CD4-positive, alpha-beta T cell (primary cell): Measurements from ENCODE around the gene MDP1. TPM values are rescaled to one million over a fixed set of nuclear protein-coding genes. Genes with fewer than 3 reads are reported as not detected.

ENCODE experiments used
- ATAC-seq: fragments of 200-7000 bp; cut with Tn5 transposase; one replicate; pipeline ENCODE4 v1.10.0; 2022; ENCODE audit warnings: mild to moderate bottlenecking; ENCODE audit not compliant: poor library complexity
- CTCF ChIA-PET: fragments of 350-600 bp; sonication (Branson Sonifier 250); formaldehyde crosslinking; loops from one replicate; lab custom pipeline; 2021; ENCODE audit warnings: antibody characterized with exemption, inconsistent platforms; lab: Charles Lee
- POLR2A ChIA-PET: fragments of 350-600 bp; sonication (Branson Sonifier 250); formaldehyde crosslinking; loops from one replicate; lab custom pipeline; 2021; ENCODE audit warnings: antibody characterized with exemption, inconsistent platforms; lab: Charles Lee
- DNase-seq, 14 experiments: peaks; one replicate each; pipeline ENCODE4 v3.0.0-alpha.2; 2013 to 2020; ENCODE audit warnings: mixed read lengths in 2 of 14
- H3K27ac ChIP-seq, 2 donors: one replicate each; pipeline versions ENCODE4 v1.5.1 to v1.7.0; 2013; ENCODE audit warnings: low read length in 2 of 2, low read depth in 1 of 2, mild to moderate bottlenecking in 1 of 2
- H3K27me3 ChIP-seq, 2 experiments: 1 replicate in 1 of 2; 2 replicates in 1 of 2; pipeline versions ENCODE4 v1.6.1 to v1.7.0; 2013; ENCODE audit warnings: low read length in 2 of 2, control low read depth in 1 of 2, mild to moderate bottlenecking in 1 of 2, moderate library complexity in 1 of 2; ENCODE audit not compliant: insufficient read depth in 2 of 2, control insufficient read depth in 1 of 2
- H3K36me3 ChIP-seq: one replicate; pipeline ENCODE4 v1.6.1; 2013; ENCODE audit warnings: low read length, control low read depth; ENCODE audit not compliant: insufficient read depth
- H3K4me1 ChIP-seq: one replicate; pipeline ENCODE4 v1.6.1; 2013; ENCODE audit warnings: low read length, control low read depth; ENCODE audit not compliant: insufficient read depth
- H3K4me3 ChIP-seq: one replicate; pipeline ENCODE4 v1.5.1; 2013; ENCODE audit warnings: mild to moderate bottlenecking, low read length, moderate library complexity
- H3K9me3 ChIP-seq, 2 experiments: 1 replicate in 1 of 2; 2 replicates in 1 of 2; pipeline versions ENCODE4 v1.6.1 to v1.7.0; 2013; ENCODE audit warnings: low read length in 2 of 2, mild to moderate bottlenecking in 2 of 2, control low read depth in 1 of 2, moderate library complexity in 1 of 2; ENCODE audit not compliant: control insufficient read depth in 1 of 2, insufficient read depth in 1 of 2
- H3K27ac Mint-ChIP-seq: one replicate; pipeline ENCODE4 v1.8.0; 2020; ENCODE audit warnings: mixed read lengths
- H3K27me3 Mint-ChIP-seq: one replicate; pipeline ENCODE4 v1.8.0; 2021; ENCODE audit warnings: mixed read lengths
- H3K36me3 Mint-ChIP-seq: one replicate; pipeline ENCODE4 v1.8.0; 2021; ENCODE audit warnings: low read depth, mixed read lengths
- H3K4me1 Mint-ChIP-seq: one replicate; pipeline ENCODE4 v1.8.0; 2021; ENCODE audit warnings: low read depth, mixed read lengths
- H3K4me3 Mint-ChIP-seq: one replicate; pipeline ENCODE4 v1.8.0; 2020; ENCODE audit warnings: mild to moderate bottlenecking, mixed read lengths
- H3K9me3 Mint-ChIP-seq: one replicate; pipeline ENCODE4 v1.8.0; 2020; ENCODE audit warnings: mixed read lengths
- intact Hi-C, 2 experiments: fragments of 100-400 bp; cut with DNase I in 1 of 2; cut with micrococcal nuclease in 1 of 2; formaldehyde crosslinking; loops; one replicate each; pipeline versions ENCODE4 v1.15.1 to v1.9.0; 2023 to 2025; cut with DNase I, micrococcal nuclease
- total RNA-seq, 174 experiments: library from RNA in 2 of 174; stranded (reverse) in 2 of 174; gene quantifications; one replicate each; pipeline ENCODE4 v1.2.3 and lab custom pipeline; 2021 to 2026
- TF ChIP-seq, protein P1 (sequence below): fragments of 200-600 bp; IDR thresholded peaks from one replicate; pipeline ENCODE4 v1.8.0; 2022; ENCODE audit warnings: antibody characterized with exemption, mild to moderate bottlenecking

The MDP1 gene
- total RNA-seq, 2 experiments from 2014 or later, result 3.2 to 3.7 TPM

GRCh38 chr14:24178399-24179178 lies 37.3 kb downstream of the MDP1 start:
- peaks cover 78% of the 10 kb centered on the region for H3K36me3 ChIP-seq
- peaks cover 7% of the 10 kb centered on the region for H3K4me1 Mint-ChIP-seq
- H3K4me1 ChIP-seq, result peaks cover 3% of the 10 kb centered on the region
- ATAC-seq, result no peak
- no peaks in the 10 kb centered on the region for H3K9me3 ChIP-seq
- H3K27me3 ChIP-seq, result no peaks in the 10 kb centered on the region
- H3K4me3 ChIP-seq, result no peak overlapping the region
- ChIA-PET CTCF (interaction anchor here (1.0 kb wide), 1 partner anchor 37 kb away, joined by 3 read pairs; the partner anchor contains the start of gene MDP1), POLR2A (interaction anchor here (0.9 to 1.8 kb wide), 2 partner anchors 10 to 17 kb away, joined by 3 to 4 read pairs; partner anchors contain the start of genes IPO4 and IRF9)
- no peaks in the 10 kb centered on the region for H3K27me3 Mint-ChIP-seq
- H3K27ac ChIP-seq, result no peak overlapping the region
- H3K27ac Mint-ChIP-seq, result peak overlapping the region; percentile 47
- peaks cover 77% of the 10 kb centered on the region for H3K36me3 Mint-ChIP-seq
- no peaks in the 10 kb centered on the region for H3K9me3 Mint-ChIP-seq
- no peak overlapping the region for H3K4me3 Mint-ChIP-seq
- TF ChIP-seq, protein P1, sequence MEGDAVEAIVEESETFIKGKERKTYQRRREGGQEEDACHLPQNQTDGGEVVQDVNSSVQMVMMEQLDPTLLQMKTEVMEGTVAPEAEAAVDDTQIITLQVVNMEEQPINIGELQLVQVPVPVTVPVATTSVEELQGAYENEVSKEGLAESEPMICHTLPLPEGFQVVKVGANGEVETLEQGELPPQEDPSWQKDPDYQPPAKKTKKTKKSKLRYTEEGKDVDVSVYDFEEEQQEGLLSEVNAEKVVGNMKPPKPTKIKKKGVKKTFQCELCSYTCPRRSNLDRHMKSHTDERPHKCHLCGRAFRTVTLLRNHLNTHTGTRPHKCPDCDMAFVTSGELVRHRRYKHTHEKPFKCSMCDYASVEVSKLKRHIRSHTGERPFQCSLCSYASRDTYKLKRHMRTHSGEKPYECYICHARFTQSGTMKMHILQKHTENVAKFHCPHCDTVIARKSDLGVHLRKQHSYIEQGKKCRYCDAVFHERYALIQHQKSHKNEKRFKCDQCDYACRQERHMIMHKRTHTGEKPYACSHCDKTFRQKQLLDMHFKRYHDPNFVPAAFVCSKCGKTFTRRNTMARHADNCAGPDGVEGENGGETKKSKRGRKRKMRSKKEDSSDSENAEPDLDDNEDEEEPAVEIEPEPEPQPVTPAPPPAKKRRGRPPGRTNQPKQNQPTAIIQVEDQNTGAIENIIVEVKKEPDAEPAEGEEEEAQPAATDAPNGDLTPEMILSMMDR, result no peak
- intact Hi-C loops, result no loop called here
- no peak for DNase-seq

DNA sequence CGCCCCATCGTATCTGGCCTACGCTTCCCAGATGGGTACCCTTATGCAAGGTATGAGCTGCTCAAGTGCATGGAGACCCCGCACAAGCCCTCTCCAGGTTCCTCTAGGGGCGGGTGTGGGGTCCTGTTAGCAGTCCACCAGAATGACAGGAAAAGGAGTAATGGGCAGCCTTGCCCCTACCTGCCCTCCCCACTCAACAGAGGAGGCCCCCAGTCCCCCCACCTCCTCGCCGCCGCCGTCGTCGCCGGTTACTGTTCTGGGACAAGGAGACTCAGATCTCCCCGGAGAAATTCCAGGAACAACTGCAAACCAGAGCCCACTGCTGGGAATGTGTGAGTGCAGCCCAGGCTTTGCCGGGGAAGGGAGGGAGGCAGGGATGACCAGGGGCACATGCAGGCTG lies 38.0 kb downstream of the MDP1 start:
- no peak overlapping the region for H3K27ac Mint-ChIP-seq
- peaks cover 73% of the 10 kb centered on the region for H3K36me3 ChIP-seq

GRCh38 chr14:24177041-24177825 lies 38.6 kb downstream of the MDP1 start:
- no peaks in the 10 kb centered on the region for H3K27me3 ChIP-seq
- Mint-ChIP-seq H3K27me3 (no peaks in the 10 kb centered on the region), H3K27ac (no peak overlapping the region), H3K9me3 (no peaks in the 10 kb centered on the region), H3K36me3 (peaks cover 72% of the 10 kb centered on the region), H3K4me3 (no peak overlapping the region), H3K4me1 (peaks cover 17% of the 10 kb centered on the region)
- ChIA-PET POLR2A (interaction anchor here (0.9 to 2.3 kb wide), 4 partner anchors 10 to 63 kb away, joined by 3 to 11 read pairs (median 4); partner anchors contain the start of genes DCAF11, IRF9, NRL and PSME1), CTCF (no interaction called here)
- intact Hi-C loops, result no loop called here
- H3K9me3 ChIP-seq, result no peaks in the 10 kb centered on the region
- no peak overlapping the region for H3K27ac ChIP-seq
- H3K4me1 ChIP-seq, result peaks cover 8% of the 10 kb centered on the region
- no peak overlapping the region for H3K4me3 ChIP-seq
- DNase-seq (no peak), ATAC-seq (no peak)
- H3K36me3 ChIP-seq, result peaks cover 70% of the 10 kb centered on the region
- TF ChIP-seq, protein P1, result no peak

More for the DNA sequence above, 38.0 kb downstream of the MDP1 start:
- intact Hi-C loops, result no loop called here
- Histone ChIP-seq H3K4me1 (peaks cover 3% of the 10 kb centered on the region), H3K9me3 (no peaks in the 10 kb centered on the region), H3K27ac (no peak overlapping the region), H3K27me3 (no peaks in the 10 kb centered on the region), H3K4me3 (no peak overlapping the region)
- ChIA-PET CTCF (no interaction called here), POLR2A (no interaction called here)
- DNase-seq (no peak), ATAC-seq (no peak)
- Mint-ChIP-seq H3K27me3 (no peaks in the 10 kb centered on the region), H3K4me1 (peaks cover 14% of the 10 kb centered on the region), H3K36me3 (peaks cover 77% of the 10 kb centered on the region), H3K9me3 (no peaks in the 10 kb centered on the region), H3K4me3 (no peak overlapping the region)
- TF ChIP-seq, protein P1, result no peak
